HG03108 (cell line): Measurements from ENCODE around the gene LRRK2.
"Not testable (repeated sequence)": the region's sequence is repeated elsewhere in the genome, so short reads cannot be mapped to it uniquely, and the experiment has no call there.

Experiments
- ATAC-seq: cut with Tn5 transposase; IDR thresholded peaks from one replicate; pipeline ENCODE4 v1.9.1; 2021; ENCODE audit warnings: moderate library complexity; ENCODE audit not compliant: unreplicated experiment

LRRK2 gene

DNA sequence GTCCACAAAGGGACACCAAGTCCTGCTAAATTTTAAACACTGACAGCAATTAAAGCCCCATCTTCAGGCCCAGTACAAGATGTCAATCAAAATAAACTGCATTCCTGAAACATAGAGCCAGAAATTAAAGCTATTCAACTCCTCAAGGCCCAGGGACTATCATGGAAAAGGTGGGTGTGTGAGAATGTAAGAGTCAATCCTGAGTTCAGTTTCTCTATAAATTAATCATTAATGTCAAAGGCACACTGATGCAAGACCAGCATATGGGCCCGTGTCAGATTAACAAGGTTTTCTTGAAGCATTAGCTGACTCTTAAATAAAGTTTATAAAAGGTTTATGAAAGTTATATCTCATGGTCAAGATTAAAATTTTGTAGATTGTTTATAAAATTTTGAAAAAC lies 13.6 kb upstream of the LRRK2 start:
- not testable (repeated sequence) for ATAC-seq

DNA sequence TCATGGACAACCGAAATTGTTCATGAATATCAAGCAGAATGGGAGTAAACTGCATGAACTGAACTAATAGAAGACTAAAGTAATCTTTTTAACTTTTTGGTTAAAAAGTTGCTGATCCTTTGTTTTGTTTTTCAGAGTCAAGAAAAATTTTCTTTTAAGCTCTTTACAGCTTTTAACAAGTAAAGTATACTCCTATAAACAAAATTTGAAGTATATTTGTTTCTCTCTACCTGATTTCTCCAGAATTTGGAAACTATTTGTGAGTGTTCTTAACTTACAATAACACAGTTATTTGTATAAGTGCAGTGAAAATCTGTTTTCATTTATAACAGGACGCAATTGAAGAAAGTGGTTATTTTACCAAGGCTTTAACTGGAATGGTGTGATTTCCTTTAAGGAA lies 12.2 kb upstream of the LRRK2 start:
- ATAC-seq = no peak

DNA sequence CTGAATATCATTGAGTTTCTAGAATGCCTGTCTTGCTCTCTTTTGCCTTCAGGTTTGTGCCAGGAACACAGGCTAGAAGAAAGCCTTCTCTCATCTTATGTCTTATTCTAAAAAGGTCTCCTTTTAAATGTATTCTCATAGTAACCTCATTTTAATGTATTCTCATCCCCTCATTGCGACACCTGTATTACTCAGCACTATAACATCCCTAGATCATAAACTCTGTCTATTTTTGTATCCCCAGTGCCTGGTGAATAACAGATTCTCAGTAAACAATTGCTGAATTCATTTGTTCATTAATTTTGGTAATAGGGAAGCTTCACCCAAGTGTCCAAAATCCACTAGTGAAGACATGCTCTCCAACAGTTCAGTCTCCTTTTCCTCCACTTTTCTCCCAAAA lies 8.8 kb upstream of the LRRK2 start:
- ATAC-seq = no peak

DNA sequence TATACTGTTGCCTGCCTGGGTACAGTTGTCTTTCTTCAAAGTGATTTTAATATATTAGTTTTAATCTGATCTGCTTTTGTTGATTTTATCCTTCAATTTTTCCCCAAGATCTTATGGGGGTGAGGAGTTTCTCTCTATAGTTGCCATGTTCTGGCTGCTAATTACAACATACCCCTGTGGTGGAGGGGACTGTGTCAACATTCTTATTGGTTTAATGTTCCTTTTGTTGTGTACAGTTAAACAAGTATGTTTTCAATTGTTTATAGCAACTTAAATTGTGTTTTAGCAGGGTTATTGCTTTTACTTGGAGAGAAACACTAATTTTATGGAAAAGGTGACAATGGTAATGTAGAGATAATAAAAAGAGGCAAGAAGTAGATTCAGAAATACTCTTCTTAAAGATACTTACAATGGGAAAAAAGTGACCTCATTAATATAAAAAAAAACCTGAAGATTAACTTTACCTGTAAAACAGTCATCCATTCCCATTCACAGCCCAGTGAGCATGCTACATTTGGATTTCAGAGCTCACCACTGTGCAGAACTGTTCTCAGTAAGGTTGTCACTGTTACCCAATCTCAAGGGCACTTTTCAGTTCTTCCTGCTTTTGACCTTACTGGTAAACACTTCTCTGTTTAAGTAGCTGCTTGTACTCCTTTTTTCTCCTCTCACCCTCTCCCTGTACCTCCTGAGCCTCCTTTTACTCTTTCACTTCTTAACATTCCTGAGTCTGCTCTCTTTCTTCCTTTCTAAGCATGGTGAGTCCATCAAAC lies 8.1 kb upstream of the LRRK2 start:
- no peak for ATAC-seq

DNA sequence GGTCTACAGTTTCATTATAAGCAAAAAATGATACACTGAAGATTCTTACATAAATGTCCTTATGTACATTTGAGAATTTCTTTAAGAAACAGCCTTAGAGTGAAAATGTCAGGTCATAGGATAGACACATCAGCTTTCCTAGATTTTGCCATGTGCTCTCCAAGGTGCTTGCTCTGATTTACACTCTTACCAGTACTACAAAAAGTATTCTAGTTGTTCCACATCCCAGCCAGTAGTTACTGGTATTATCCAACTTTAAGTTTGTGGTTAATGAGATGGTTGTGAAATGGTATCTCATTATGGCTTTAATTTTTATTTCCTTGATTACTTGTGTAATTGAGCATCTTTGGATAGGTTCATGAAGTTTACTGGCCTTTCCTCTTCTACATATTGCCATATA lies 5.0 kb upstream of the LRRK2 start:
- ATAC-seq = no peak

DNA sequence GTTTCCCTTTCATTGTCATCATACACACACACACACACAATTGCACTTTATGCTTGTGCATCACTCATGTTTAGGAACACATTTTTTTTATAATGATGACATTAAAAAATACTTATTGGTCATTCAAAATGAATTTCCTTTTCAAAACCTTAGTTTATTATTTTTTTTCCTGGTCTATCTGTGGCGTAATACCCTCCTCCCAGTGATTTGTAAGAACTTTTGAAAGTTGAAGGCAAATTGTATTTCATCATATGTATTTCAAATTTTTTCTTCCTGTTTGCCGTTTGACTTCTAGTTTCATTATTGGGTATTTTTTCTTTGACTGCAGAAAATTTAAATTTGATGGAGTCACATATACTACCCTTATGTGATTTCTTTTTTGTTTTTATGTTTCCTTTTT lies 2.5 kb upstream of the LRRK2 start:
- ATAC-seq = no peak

DNA sequence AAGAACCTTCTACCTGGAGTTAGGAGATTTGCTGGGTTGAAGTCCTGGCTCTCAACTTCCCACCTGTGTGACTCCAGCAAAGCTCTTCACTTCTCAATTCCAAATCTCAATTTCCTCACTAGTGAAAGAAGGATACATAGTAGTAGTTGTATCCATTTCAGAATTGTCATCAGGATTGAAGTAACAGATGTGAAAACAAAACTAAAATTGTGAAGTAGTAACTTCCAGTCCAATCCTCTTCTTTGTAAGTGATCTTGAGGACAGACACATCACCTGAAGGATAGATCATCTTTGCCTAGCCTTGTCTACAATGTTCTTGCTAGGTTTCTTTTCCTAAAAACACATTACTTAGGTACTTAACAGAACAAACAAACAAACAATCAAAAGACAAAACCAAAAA lies 1.2 kb upstream of the LRRK2 start:
- ATAC-seq = no peak

GRCh38 chr12:40225337-40225983 lies 663 bp downstream of the LRRK2 start:
- ATAC-seq = no peak

- ATAC-seq = peak; percentile 56
These were observed 1.3 kb downstream of the LRRK2 start for GRCh38 chr12:40225984-40226602.

GRCh38 chr12:40226705-40227104 lies 1.9 kb downstream of the LRRK2 start:
- ATAC-seq = no peak

DNA sequence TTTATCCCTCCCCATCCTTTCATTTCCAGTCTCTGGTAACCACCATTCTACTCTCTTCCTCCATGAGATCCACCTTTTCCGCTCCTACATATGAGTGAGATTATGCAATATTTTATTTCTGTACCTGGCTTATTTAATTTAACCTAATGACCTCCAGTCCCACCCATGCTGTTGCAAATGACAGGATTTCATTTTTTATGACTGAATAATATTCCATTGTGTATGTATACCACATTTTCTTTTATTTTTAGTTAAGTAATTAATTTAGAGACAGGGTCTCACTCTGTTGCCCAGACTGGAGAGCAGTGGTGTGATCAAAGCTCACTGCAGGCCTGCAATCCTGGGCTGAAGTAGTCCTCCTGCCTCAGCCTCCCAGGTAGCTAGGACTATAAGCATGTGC lies 2.6 kb downstream of the LRRK2 start:
- no peak for ATAC-seq

GRCh38 chr12:40228727-40229126 lies 3.9 kb downstream of the LRRK2 start:
- no peak for ATAC-seq

DNA sequence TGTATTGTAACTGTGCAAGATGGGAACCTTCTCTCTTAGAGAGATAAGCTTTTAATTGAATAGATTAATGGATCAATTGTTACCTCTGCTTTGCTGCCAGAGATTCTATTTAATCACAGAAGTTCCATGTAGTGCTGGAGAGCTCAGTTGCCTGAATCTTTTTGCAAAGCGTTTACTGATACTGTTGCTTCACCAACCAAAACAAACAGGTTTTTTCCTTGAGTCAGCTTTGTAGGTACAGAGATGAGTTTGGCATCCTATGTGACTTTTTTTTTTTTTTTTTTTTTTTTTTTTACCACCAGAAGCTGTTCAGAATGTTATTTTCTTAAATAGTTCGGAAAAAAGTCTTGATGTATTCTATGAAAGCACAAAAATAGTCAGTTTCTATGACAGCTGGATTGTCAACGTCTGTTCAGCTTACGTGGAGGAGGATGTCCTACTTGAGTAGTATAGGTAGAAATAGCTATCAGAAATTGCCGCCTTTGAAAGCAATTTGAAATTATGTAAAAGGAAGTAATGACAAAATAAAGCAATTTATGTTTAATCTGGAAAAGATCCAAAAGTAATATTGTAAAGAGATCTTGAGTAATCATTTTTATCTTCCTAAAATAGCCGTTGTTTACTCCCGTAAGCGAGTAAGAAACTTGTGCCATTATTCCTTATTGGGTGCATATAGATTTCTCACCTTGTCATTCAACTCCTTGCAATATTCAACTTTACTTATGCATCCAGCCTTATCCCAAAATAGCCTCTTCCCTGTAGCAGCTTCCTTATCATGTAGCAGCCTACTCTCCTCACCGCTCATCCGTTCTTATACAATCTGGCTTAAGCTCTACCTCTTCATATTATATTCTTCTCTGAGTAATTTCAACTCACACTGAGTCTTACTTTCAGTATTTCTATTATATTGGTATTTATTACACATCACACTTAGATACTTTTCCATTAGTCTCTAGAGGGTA lies 5.2 kb downstream of the LRRK2 start:
- no peak for ATAC-seq

DNA sequence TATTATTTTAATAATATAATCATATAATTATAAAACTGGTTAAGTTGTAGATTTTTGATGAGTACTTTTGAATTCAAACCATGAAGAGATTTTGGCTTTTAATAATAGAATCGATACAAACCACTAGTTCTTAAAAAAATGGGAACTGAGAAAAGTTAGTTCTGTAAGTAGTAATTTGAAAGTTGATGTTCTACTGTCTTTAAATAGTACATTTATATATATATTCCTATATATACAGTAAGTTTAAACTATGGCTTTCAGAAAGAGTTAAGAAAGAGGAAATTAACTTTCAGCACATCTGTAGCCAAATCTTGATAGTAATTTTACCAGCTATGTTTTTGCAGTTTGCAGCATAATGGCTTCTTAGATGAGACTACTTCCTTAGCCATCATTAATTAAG lies 7.8 kb downstream of the LRRK2 start:
- ATAC-seq = peak; percentile 46

GRCh38 chr12:40233741-40234367 lies 9.1 kb downstream of the LRRK2 start:
- ATAC-seq = no peak

GRCh38 chr12:40236357-40236850 lies 11.6 kb downstream of the LRRK2 start:
- ATAC-seq = no peak

- ATAC-seq = no peak
These were observed 13.6 kb downstream of the LRRK2 start for GRCh38 chr12:40238266-40238902.

- ATAC-seq = no peak
These were observed 14.2 kb downstream of the LRRK2 start for GRCh38 chr12:40238979-40239378.

DNA sequence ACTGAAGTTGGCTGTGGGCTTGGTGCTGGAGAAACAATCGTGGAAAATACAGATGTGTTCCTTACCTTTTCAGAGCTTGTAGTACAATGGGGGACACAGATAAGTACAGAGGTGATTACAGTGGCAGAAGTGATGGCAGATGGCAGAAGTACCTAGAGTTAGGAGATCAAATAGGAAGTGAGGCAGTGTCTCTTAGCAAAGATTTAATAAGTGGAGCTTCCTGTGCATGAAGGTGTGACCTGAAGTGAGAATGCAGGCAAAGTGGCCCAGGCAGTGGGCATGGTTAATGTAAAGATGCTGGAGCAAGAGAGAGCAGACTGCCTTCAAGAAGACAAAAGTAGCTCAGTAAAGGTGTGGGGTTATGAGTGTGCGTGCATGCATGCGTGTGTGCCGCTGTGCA lies 16.0 kb downstream of the LRRK2 start:
- no peak for ATAC-seq

DNA sequence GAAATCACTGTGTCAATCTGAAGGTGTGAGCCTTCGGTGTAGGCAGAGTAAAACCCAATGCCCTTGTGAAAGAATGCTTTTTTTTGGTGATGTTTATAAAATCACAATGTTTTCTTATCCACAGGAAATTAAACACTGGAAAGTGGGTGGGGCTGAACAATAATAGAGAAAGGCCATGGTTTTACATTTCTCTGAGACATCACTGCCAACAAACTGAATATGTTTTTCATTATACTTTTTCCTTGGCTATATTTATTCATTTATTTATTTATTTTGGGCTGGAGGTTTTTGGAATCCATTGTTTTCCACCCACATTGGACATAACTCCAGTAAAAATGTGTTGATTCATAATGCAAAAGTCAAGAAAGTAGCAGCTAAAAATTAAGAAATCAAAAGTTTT lies 16.9 kb downstream of the LRRK2 start:
- no peak for ATAC-seq
